ENCODE results near the gene ZSWIM6. TPM values are rescaled to one million over a fixed set of nuclear protein-coding genes. Genes with fewer than 3 reads are reported as not detected.
A peak's percentile ranks its signal among the peaks of the same experiment; 100 is the strongest.

ZSWIM6 gene
- total and polyA plus RNA-seq, 11 donors: 1.9 to 14.9 (median 6.3) TPM

DNA sequence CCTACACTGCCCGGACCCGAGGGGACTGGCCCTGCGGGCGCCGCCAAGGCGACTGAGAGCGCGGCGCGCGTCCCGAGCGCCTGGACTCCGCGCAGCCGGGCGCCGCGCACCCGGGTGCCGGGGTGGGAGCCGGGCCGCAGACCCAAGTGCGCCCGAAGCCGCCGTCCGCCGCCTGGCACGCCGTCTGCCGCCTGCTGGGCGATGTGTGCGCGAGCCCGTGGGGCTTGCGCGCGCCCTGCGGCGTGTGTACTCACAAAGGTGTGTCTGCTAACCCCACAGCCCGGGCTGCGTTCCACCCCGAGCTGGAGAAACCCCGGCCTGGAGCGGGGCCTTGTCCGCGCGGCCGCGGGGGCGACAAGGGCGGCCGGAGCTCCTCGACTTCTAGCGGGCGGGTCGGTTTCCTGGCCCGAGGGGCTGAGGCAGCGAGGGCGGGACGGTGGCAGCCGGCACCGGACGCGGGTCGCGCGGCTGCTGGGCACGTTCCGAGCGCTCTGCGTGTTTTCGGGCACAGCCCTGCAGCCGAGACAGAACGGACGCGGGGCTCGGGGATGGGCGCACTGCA lies 1.1 kb upstream of the ZSWIM6 start:
- Histone ChIP-seq H3K9me3 (no peaks in the 10 kb centered on the region), H3K4me1 (peaks cover 2 to 58% (median 25%) of the 10 kb centered on the region in 12 donors), H3K36me3 (no peaks in the 10 kb centered on the region), H3K27me3 (no peaks in the 10 kb centered on the region), H3K27ac (peak overlapping the region; percentile 87 to 98 (median 94)), H3K4me3 (peak overlapping the region; percentile 69 to 96 (median 90))
- TF ChIP-seq POLR2A (IDR thresholded peaks at IDR 0.05): no peak
- TF ChIP-seq, protein P1, sequence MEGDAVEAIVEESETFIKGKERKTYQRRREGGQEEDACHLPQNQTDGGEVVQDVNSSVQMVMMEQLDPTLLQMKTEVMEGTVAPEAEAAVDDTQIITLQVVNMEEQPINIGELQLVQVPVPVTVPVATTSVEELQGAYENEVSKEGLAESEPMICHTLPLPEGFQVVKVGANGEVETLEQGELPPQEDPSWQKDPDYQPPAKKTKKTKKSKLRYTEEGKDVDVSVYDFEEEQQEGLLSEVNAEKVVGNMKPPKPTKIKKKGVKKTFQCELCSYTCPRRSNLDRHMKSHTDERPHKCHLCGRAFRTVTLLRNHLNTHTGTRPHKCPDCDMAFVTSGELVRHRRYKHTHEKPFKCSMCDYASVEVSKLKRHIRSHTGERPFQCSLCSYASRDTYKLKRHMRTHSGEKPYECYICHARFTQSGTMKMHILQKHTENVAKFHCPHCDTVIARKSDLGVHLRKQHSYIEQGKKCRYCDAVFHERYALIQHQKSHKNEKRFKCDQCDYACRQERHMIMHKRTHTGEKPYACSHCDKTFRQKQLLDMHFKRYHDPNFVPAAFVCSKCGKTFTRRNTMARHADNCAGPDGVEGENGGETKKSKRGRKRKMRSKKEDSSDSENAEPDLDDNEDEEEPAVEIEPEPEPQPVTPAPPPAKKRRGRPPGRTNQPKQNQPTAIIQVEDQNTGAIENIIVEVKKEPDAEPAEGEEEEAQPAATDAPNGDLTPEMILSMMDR (IDR thresholded peaks at IDR 0.05): peak; percentile 11 to 69 (median 44)
- ATAC-seq: peak; percentile 2 to 60 (median 31)
- intact Hi-C loops (cut with DNase I): loop anchor here (2.0 to 10.0 kb wide), 14 partner anchors 71 to 484 kb away; partner anchors contain the start of genes SMIM15 (in 7 of the 10), ERCC8 (in 4 of the 10) and NDUFAF2 (in 4 of the 10)
- DNase-seq: peak; percentile 66 to 88 (median 76)
- 0 to 2% (median 0%) methylated on average over 27 to 80 of the region's 80 CpGs for WGBS, 4 donors

DNA sequence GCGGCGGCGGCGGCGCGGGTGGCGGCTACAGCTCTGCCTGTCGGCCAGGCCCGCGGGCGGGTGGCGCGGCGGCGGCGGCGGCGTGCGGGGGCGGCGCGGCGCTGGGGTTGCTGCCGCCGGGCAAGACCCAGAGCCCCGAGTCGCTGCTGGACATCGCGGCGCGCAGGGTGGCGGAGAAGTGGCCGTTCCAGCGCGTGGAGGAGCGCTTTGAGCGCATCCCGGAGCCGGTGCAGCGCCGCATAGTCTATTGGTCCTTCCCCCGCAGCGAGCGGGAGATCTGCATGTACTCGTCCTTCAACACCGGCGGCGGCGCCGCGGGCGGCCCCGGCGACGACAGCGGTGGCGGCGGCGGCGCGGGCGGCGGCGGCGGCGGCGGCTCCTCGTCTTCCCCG lies 296 bp downstream of the ZSWIM6 start:
- peak in 4 of 5 donors; percentile 41 to 75 (median 54) for DNase-seq
- intact Hi-C loops (cut with DNase I): loop anchor here (1.0 to 10.0 kb wide), 15 partner anchors 70 to 482 kb away; partner anchors contain the start of genes ERCC8 (in 4 of the 10), NDUFAF2 (in 4 of the 10) and SMIM15 (in 3 of the 10)
- no peak for TF ChIP-seq POLR2A (IDR thresholded peaks at IDR 0.05)
- TF ChIP-seq, protein P1 (IDR thresholded peaks at IDR 0.05): no peak
- Histone ChIP-seq H3K4me1 (peaks cover 2 to 53% (median 25%) of the 10 kb centered on the region in 12 donors), H3K9me3 (no peaks in the 10 kb centered on the region), H3K27me3 (no peaks in the 10 kb centered on the region), H3K27ac (peak overlapping the region in 10 of 12 donors; percentile 66 to 97 (median 84)), H3K36me3 (no peaks in the 10 kb centered on the region), H3K4me3 (peak overlapping the region in 11 of 12 donors; percentile 53 to 95 (median 87))
- no peak for ATAC-seq
- 0 to 1% (median 0%) methylated on average over 11 to 69 of the region's 69 CpGs for WGBS, 4 donors

DNA sequence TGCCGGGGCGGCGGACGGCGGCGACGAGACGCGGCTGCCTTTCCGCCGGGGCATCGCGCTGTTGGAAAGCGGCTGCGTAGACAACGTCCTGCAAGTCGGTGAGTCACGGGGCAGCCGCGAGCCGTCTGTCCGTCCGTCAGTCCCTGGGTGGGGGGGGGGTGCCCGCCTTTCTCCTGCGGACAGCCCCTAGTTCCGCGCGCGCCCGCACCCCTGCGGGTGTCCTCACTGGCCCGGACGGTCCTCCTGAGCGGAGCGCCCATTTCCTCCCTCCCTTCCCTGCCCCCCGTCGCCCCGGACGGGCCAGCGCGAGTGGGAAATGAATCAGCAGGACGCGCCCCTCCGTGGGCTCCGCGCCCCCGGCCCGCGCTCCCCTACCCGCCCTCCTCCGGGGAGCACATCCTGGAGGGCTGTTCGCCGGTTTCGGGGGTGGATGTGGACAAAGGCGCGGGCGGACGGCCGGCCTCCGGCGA lies 828 bp downstream of the ZSWIM6 start:
- H3K4me1 ChIP-seq: peaks cover 2 to 49% (median 25%) of the 10 kb centered on the region in 12 donors
- 0 to 1% (median 0%) methylated on average over 16 to 61 of the region's 61 CpGs; no CpG with 5 or more reads in 1 of the 4 donors for WGBS, 4 donors

More for the DNA sequence above, 828 bp downstream of the ZSWIM6 start:
- H3K36me3 ChIP-seq: no peaks in the 10 kb centered on the region
- DNase-seq: peak; percentile 58 to 83 (median 61)
- TF ChIP-seq, protein P1 (IDR thresholded peaks at IDR 0.05): no peak
- no peak for TF ChIP-seq POLR2A (IDR thresholded peaks at IDR 0.05)
- no peaks in the 10 kb centered on the region for H3K9me3 ChIP-seq
- no peaks in the 10 kb centered on the region for H3K27me3 ChIP-seq
- peak overlapping the region; percentile 64 to 95 (median 90) for H3K4me3 ChIP-seq
- ATAC-seq: peak in 1 of 4 donors; percentile 0
- peak overlapping the region; percentile 44 to 96 (median 82) for H3K27ac ChIP-seq
- intact Hi-C loops (cut with DNase I): loop anchor here (1.0 to 10.0 kb wide), 15 partner anchors 69 to 482 kb away; partner anchors contain the start of genes ERCC8 (in 4 of the 10), NDUFAF2 (in 4 of the 10) and SMIM15 (in 3 of the 10)

Measured in heart left ventricle (tissue), 16 donors.